Sigmoid colon (tissue), 4 donors: ENCODE results near the gene VPS13D.

ENCODE experiments used
- EP300 ChIP-seq, 4 donors: sonication (generic); formaldehyde crosslinking; IDR thresholded peaks; one replicate each; pipeline ENCODE4 v1.6.1; 2017; ENCODE audit warnings: antibody characterized with exemption in 4 of 4
- TF ChIP-seq, protein P1 (sequence below), 4 experiments: fragments of 450-650 bp in 3 of 4; fragments of 200-600 bp in 1 of 4; IDR thresholded peaks; one replicate each; pipeline ENCODE4 v1.5.1; 2016 to 2019; ENCODE audit warnings: antibody characterized with exemption in 4 of 4, mild to moderate bottlenecking in 3 of 4, moderate library complexity in 2 of 4

DNA sequence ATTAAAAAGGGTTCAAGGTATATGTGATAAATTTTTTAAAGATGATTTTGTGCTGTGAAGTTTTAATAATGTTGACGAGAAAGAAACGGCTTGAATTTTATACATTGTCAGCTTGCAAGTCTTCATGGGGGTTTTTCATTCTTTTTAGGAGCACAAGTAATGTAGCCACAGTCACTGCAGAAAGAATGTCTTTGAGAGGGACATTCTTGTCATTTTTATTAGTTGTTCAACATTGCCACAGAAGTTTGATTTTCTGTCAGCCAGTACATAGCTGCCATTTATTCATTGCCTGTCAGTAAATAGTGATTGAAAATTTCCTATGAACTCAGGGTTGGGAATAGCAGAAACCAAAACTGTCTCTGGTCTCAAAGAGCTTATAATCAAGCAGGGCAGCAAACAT lies 231.9 kb downstream of the VPS13D start:
- no peak for TF ChIP-seq EP300 (IDR thresholded peaks at IDR 0.05)
- TF ChIP-seq, protein P1, sequence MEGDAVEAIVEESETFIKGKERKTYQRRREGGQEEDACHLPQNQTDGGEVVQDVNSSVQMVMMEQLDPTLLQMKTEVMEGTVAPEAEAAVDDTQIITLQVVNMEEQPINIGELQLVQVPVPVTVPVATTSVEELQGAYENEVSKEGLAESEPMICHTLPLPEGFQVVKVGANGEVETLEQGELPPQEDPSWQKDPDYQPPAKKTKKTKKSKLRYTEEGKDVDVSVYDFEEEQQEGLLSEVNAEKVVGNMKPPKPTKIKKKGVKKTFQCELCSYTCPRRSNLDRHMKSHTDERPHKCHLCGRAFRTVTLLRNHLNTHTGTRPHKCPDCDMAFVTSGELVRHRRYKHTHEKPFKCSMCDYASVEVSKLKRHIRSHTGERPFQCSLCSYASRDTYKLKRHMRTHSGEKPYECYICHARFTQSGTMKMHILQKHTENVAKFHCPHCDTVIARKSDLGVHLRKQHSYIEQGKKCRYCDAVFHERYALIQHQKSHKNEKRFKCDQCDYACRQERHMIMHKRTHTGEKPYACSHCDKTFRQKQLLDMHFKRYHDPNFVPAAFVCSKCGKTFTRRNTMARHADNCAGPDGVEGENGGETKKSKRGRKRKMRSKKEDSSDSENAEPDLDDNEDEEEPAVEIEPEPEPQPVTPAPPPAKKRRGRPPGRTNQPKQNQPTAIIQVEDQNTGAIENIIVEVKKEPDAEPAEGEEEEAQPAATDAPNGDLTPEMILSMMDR (IDR thresholded peaks at IDR 0.05), result no peak
